DND-41 (cell line): Measurements from ENCODE around the gene FRMPD1.

Experiments
- ATAC-seq: fragments of 200-7000 bp; cut with Tn5 transposase; 3 replicates; pipeline ENCODE4 v1.9.1; 2021; ENCODE audit warnings: low read depth; ENCODE audit not compliant: insufficient read depth
- DNase-seq: peaks from one replicate; pipeline ENCODE4 v3.0.0-alpha.2; 2020
- H2AFZ ChIP-seq: 2 replicates; pipeline ENCODE4 v1.6.0; 2012; ENCODE audit warnings: low read depth, low read length
- H3K27ac ChIP-seq: 2 replicates; pipeline ENCODE4 v1.5.1; 2012; ENCODE audit warnings: low read length, inconsistent platforms
- H3K27me3 ChIP-seq: fragments of 200-600 bp; sonication (generic); 2 replicates; pipeline ENCODE4 v1.6.0; 2012; ENCODE audit warnings: low read length, mild to moderate bottlenecking, inconsistent platforms; ENCODE audit not compliant: insufficient read depth, poor library complexity
- H3K36me3 ChIP-seq: 2 replicates; pipeline ENCODE4 v1.5.1; 2012; ENCODE audit warnings: low read length, inconsistent platforms; ENCODE audit not compliant: insufficient read depth
- H3K4me1 ChIP-seq: 2 replicates; pipeline ENCODE4 v1.5.1; 2012; ENCODE audit warnings: mild to moderate bottlenecking, low read length; ENCODE audit not compliant: insufficient read depth
- H3K4me2 ChIP-seq: 2 replicates; pipeline ENCODE4 v1.6.0; 2012; ENCODE audit warnings: mild to moderate bottlenecking, moderate library complexity, low read length, inconsistent platforms; ENCODE audit not compliant: insufficient read depth
- H3K4me3 ChIP-seq, 2 experiments: fragments of 200-600 bp in 1 of 2; shearing (Covaris generic) in 1 of 2; 2 replicates each; pipeline ENCODE4 v1.5.1; 2012 to 2016; ENCODE audit warnings: inconsistent platforms in 2 of 2, low read length in 2 of 2, mild to moderate bottlenecking in 2 of 2, low read depth in 1 of 2, moderate library complexity in 1 of 2
- H3K79me2 ChIP-seq: 2 replicates; pipeline ENCODE4 v1.6.0; 2012; ENCODE audit warnings: low read length, inconsistent platforms; ENCODE audit not compliant: insufficient read depth
- H3K9ac ChIP-seq: 2 replicates; pipeline ENCODE4 v1.6.0; 2012; ENCODE audit warnings: low read depth, mild to moderate bottlenecking, inconsistent platforms, low read length, moderate library complexity
- H3K9me3 ChIP-seq: 2 replicates; pipeline ENCODE4 v1.5.1; 2012; ENCODE audit warnings: low read length, moderate library complexity, mild to moderate bottlenecking, inconsistent platforms; ENCODE audit not compliant: insufficient read depth, severe bottlenecking
- H4K20me1 ChIP-seq: 2 replicates; pipeline ENCODE4 v1.6.0; 2012; ENCODE audit warnings: low read length; ENCODE audit not compliant: insufficient read depth
- CTCF ChIP-seq: IDR thresholded peaks from 2 replicates; pipeline ENCODE4 v1.5.1; 2012; ENCODE audit warnings: borderline replicate concordance, low read length, moderate library complexity, mild to moderate bottlenecking; ENCODE audit not compliant: poor library complexity, severe bottlenecking; ENCODE audit errors: extremely low read depth
- EZH2 ChIP-seq: IDR thresholded peaks from 3 replicates; pipeline ENCODE4 v1.6.1; 2012; ENCODE audit warnings: borderline replicate concordance, low read depth, mild to moderate bottlenecking, moderate library complexity, low read length, inconsistent platforms; ENCODE audit not compliant: severe bottlenecking

Gene FRMPD1

GRCh38 chr9:37778534-37778933 lies 127.8 kb downstream of the FRMPD1 start:
- Histone ChIP-seq H3K79me2 (peaks cover 23% of the 10 kb centered on the region), H3K4me2 (no peak overlapping the region), H3K27ac (no peak overlapping the region), H3K36me3 (peaks cover 90% of the 10 kb centered on the region), H3K9ac (no peak overlapping the region), H4K20me1 (peaks cover 5% of the 10 kb centered on the region; the same call in 1 of the 2 replicates), H3K4me3 (no peak overlapping the region), H3K4me1 (peaks cover 17% of the 10 kb centered on the region), H2AFZ (no peak overlapping the region), H3K9me3 (no peaks in the 10 kb centered on the region), H3K27me3 (no peaks in the 10 kb centered on the region)
- TF ChIP-seq EZH2 (no peak), CTCF (no peak)
- DNase-seq (no peak), ATAC-seq (no peak)

DNA sequence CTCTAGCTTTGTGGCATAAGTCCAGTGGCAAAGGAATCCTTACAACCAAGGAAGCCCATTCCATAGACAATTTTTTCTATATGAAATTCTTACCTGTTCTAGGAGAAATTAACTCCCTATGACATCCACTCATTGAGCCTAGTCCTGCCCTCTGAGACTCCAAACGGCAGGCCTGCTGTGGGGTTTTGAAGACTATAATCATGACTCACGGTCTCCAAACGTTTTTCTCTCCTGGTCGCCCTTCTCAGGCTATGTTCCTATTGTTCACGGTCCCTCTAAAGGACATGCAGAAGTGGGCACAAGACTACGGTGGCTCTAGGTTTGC lies 133.5 kb downstream of the FRMPD1 start:
- Histone ChIP-seq H3K4me1 (peaks cover 34% of the 10 kb centered on the region), H3K36me3 (peaks cover 52% of the 10 kb centered on the region), H3K4me2 (peak overlapping the region; percentile 84), H3K4me3 (peak overlapping the region; percentile 50 to 72), H3K79me2 (peaks cover 49% of the 10 kb centered on the region), H3K27me3 (no peaks in the 10 kb centered on the region), H3K9ac (peak overlapping the region; percentile 85), H4K20me1 (peaks cover 3% of the 10 kb centered on the region; the same call in 1 of the 2 replicates), H3K27ac (peak overlapping the region; percentile 90), H3K9me3 (no peaks in the 10 kb centered on the region), H2AFZ (peak overlapping the region; percentile 99)
- DNase-seq (no peak), ATAC-seq (peak; percentile 4; the same call in 1 of the 3 replicates)
- TF ChIP-seq CTCF (no peak), EZH2 (no peak)

- Histone ChIP-seq H3K4me3 (peak within 1 kb of the TSS; percentile 50 to 72), H4K20me1 (peaks cover 3% of the 10 kb centered on the region; the same call in 1 of the 2 replicates), H3K79me2 (peaks cover 49% of the 10 kb centered on the region), H3K27ac (peak within 1 kb of the TSS; percentile 90), H3K4me1 (peaks cover 34% of the 10 kb centered on the region), H3K27me3 (no peaks in the 10 kb centered on the region), H3K9ac (peak within 1 kb of the TSS; percentile 85), H3K9me3 (no peaks in the 10 kb centered on the region), H2AFZ (peak within 1 kb of the TSS; percentile 99), H3K4me2 (peak within 1 kb of the TSS; percentile 84), H3K36me3 (peaks cover 46% of the 10 kb centered on the region)
- TF ChIP-seq CTCF: no peak
- no peak for TF ChIP-seq EZH2
- peak; percentile 92 for ATAC-seq
- DNase-seq: peak; percentile 84
Measured at GRCh38 chr9:37784616-37785483, 134.1 kb downstream of the FRMPD1 start, which contains the start of gene EXOSC3. TSS of gene EXOSC3 (minus strand) at chr9:37785064. CDS start at chr9:37785044, 20 bp downstream.
